ENCODE measurements around the gene GJE1.

- TF ChIP-seq CTCF (IDR thresholded peaks at IDR 0.05) (no peak), ZFX (IDR thresholded peaks at IDR 0.05; ENCODE audit: borderline replicate concordance) (no peak)
Observed at GRCh38 chr6:142165227-142165626, 32.5 kb downstream of the GJE1 start.

All from 22Rv1 (cell line).